HCT116 (cell line): ENCODE measurements around the gene RNASEL. TPM values are rescaled to one million over a fixed set of nuclear protein-coding genes. Genes with fewer than 3 reads are reported as not detected.
A peak's percentile ranks its signal among the peaks of the same experiment; 100 is the strongest.

ENCODE experiments used
- ATAC-seq: fragments of 200-7000 bp; cut with Tn5 transposase; 2 replicates; pipeline ENCODE4 v1.9.1; 2020; ENCODE audit warnings: mild to moderate bottlenecking, moderate library complexity
- BruUV-seq: library from RNA; stranded (reverse); fragments of 400-500 nt; replicated peaks from 2 replicates; lab custom pipeline; 2021; lab: Mats Ljungman, UMichigan
- CTCF ChIA-PET: fragments of 300-600 bp; sonication (Branson Sonifier 250); formaldehyde crosslinking; loops from one replicate; lab custom pipeline; 2021; ENCODE audit warnings: antibody characterized with exemption; lab: Charles Lee
- POLR2A ChIA-PET: fragments of 300-600, 350-600 bp; sonication (Branson Sonifier 250); formaldehyde crosslinking; loops from one replicate; lab custom pipeline; 2021; ENCODE audit warnings: antibody characterized with exemption; lab: Charles Lee
- RAD21 ChIA-PET, 2 experiments: fragments of 300-600 bp; sonication (Branson Sonifier 250); formaldehyde crosslinking; loops; one replicate each; lab custom pipeline; 2023; ENCODE audit warnings: low total read pairs in 2 of 2; ENCODE audit not compliant: uncharacterized antibody in 2 of 2, unreplicated experiment in 2 of 2, low non-redundant PET in 1 of 2; lab: Charles Lee
- DNase-seq: peaks from one replicate; pipeline ENCODE4 v3.0.0-alpha.2; 2010; ENCODE audit warnings: low read depth, low spot score
- H2AFZ ChIP-seq: fragments of 200-600 bp; shearing (Covaris generic), sonication (generic); 2 replicates; pipeline ENCODE4 v1.6.1; 2017; ENCODE audit warnings: low read depth, mixed run types, mixed read lengths, antibody characterized with exemption, low read length; ENCODE audit not compliant: poor library complexity, severe bottlenecking
- H3K27ac ChIP-seq: 2 replicates; pipeline ENCODE4 v1.5.1; 2012; ENCODE audit warnings: low read depth, low read length
- H3K27me3 ChIP-seq: fragments of 200-600 bp; sonication (generic); 2 replicates; pipeline ENCODE4 v1.6.1; 2016; ENCODE audit warnings: mixed run types, low read length, mixed read lengths; ENCODE audit not compliant: insufficient read depth
- H3K36me3 ChIP-seq, 2 experiments: fragments of 200-500 bp in 1 of 2; fragments of 200-600 bp in 1 of 2; sonication (Bioruptor generic) in 1 of 2; sonication (generic) in 1 of 2; 2 replicates each; pipeline versions ENCODE4 v1.5.1 to v1.6.1; 2014 to 2016; ENCODE audit warnings: low read length in 2 of 2, inconsistent platforms in 1 of 2, mixed read lengths in 1 of 2, mixed run types in 1 of 2; ENCODE audit not compliant: insufficient read depth in 2 of 2, control insufficient read depth in 1 of 2
- H3K4me1 ChIP-seq, 2 experiments: fragments of 200-600 bp in 1 of 2; sonication (generic) in 1 of 2; 2 replicates each; pipeline versions ENCODE4 v1.5.1 to v1.6.1; 2012 to 2017; ENCODE audit warnings: low read length in 2 of 2, inconsistent platforms in 1 of 2, mild to moderate bottlenecking in 1 of 2, mixed read lengths in 1 of 2, mixed run types in 1 of 2, moderate library complexity in 1 of 2; ENCODE audit not compliant: insufficient read depth in 2 of 2, control insufficient read depth in 1 of 2
- H3K4me2 ChIP-seq: fragments of 200-600 bp; sonication (generic); 2 replicates; pipeline ENCODE4 v1.6.1; 2017; ENCODE audit warnings: mixed run types, low read length, mixed read lengths
- H3K4me3 ChIP-seq, 2 experiments: fragments of 200-600 bp in 1 of 2; sonication (generic) in 1 of 2; replicated peaks in 1 of 2; 2 replicates each; pipeline ENCODE4 v1.5.1; 2011 to 2016; ENCODE audit warnings: low read length in 2 of 2, control low read depth in 1 of 2, low read depth in 1 of 2, mild to moderate bottlenecking in 1 of 2, mixed read lengths in 1 of 2, mixed run types in 1 of 2
- H3K79me2 ChIP-seq: fragments of 200-600 bp; sonication (generic); 2 replicates; pipeline ENCODE4 v1.6.1; 2017; ENCODE audit warnings: mild to moderate bottlenecking, mixed run types, low read length, moderate library complexity, mixed read lengths; ENCODE audit not compliant: insufficient read depth
- H3K9ac ChIP-seq: fragments of 200-600 bp; sonication (generic); 2 replicates; pipeline ENCODE4 v1.6.1; 2016; ENCODE audit warnings: low read length, mixed read lengths
- H3K9me2 ChIP-seq: fragments of 200-600 bp; sonication (generic), shearing (Covaris generic); 2 replicates; pipeline ENCODE4 v1.6.1; 2017; ENCODE audit warnings: mixed run types, mild to moderate bottlenecking, moderate library complexity; ENCODE audit not compliant: insufficient read depth
- H3K9me3 ChIP-seq, 2 experiments: fragments of 200-500 bp in 1 of 2; fragments of 200-600 bp in 1 of 2; sonication (Bioruptor generic) in 1 of 2; sonication (generic) in 1 of 2; 2 replicates each; pipeline ENCODE4 v1.6.1; 2014 to 2017; ENCODE audit warnings: low read length in 2 of 2, mixed read lengths in 2 of 2, inconsistent platforms in 1 of 2, low read depth in 1 of 2, mild to moderate bottlenecking in 1 of 2, mixed run types in 1 of 2, moderate library complexity in 1 of 2; ENCODE audit not compliant: control insufficient read depth in 1 of 2, insufficient read depth in 1 of 2
- H4K20me1 ChIP-seq: fragments of 200-600 bp; sonication (generic), shearing (Covaris generic); 2 replicates; pipeline ENCODE4 v1.6.1; 2017; ENCODE audit warnings: mixed run types, mild to moderate bottlenecking, moderate library complexity; ENCODE audit not compliant: insufficient read depth
- POLR2AphosphoS5 ChIP-seq: IDR thresholded peaks from 2 replicates; pipeline ENCODE4 v1.6.1; 2011; ENCODE audit warnings: mild to moderate bottlenecking, low read depth, low read length, moderate library complexity
- SP1 ChIP-seq: IDR thresholded peaks from 2 replicates; pipeline ENCODE4 v1.6.1; 2012; ENCODE audit warnings: low read depth
- YY1 ChIP-seq: IDR thresholded peaks from 2 replicates; pipeline ENCODE4 v1.6.1; 2011; ENCODE audit warnings: low read length, low read depth, moderate library complexity, mild to moderate bottlenecking; ENCODE audit not compliant: insufficient replicate concordance; ENCODE audit errors: extremely low read depth
- ZFX ChIP-seq: fragments of 450-650 bp; IDR thresholded peaks from 2 replicates; pipeline ENCODE4 v1.6.1; 2017
- intact Hi-C: fragments of 100-400 bp; cut with micrococcal nuclease; formaldehyde crosslinking; loops from 2 replicates; pipeline ENCODE4 v1.10.0; 2022
- total RNA-seq: library from RNA; stranded (reverse); gene quantifications from one replicate; pipeline ENCODE4 v1.2.1, GENCODE V29; 2021; ENCODE audit not compliant: unreplicated experiment

Gene RNASEL
- total RNA-seq, 1 experiment from 2014 or later = 2.9 TPM

GRCh38 chr1:182617734-182618351, 28.8 kb upstream of the RNASEL start (continued):
- TF ChIP-seq SP1 (peak; percentile 58; the same call in 1 of the 2 replicates), ZFX (no peak), POLR2AphosphoS5 (peak; percentile 53)

- peaks cover 23 to 27% of the 10 kb centered on the region in 2 experiments for H3K4me1 ChIP-seq
- no peaks in the 10 kb centered on the region for H3K79me2 ChIP-seq
- H3K4me3 ChIP-seq = no peak overlapping the region
- intact Hi-C loops = no loop called here
- peak overlapping the region; percentile 87 for H2AFZ ChIP-seq
- no peaks in the 10 kb centered on the region; a peak in 1 of 4 replicates for H3K9me3 ChIP-seq
- TF ChIP-seq YY1 (no peak), SP1 (no peak)
- H3K9ac ChIP-seq = no peak overlapping the region
- H3K36me3 ChIP-seq = no peaks in the 10 kb centered on the region
- DNase-seq (no peak), ATAC-seq (peak; percentile 44)
- no peaks in the 10 kb centered on the region for H3K27me3 ChIP-seq
- H3K9me2 ChIP-seq = no peaks in the 10 kb centered on the region
- H4K20me1 ChIP-seq = no peaks in the 10 kb centered on the region
- RAD21 ChIA-PET = no interaction called here
- H3K4me2 ChIP-seq = peak overlapping the region; percentile 52
- BruUV-seq = no TSS peak
- H3K27ac ChIP-seq = no peak overlapping the region
- CTCF ChIA-PET = interaction anchor here (0.9 to 1.8 kb wide), 4 partner anchors 13 to 103 kb away, joined by 3 to 5 read pairs (median 4); partner anchors contain the start of gene RGS16
- POLR2A ChIA-PET = interaction anchor here (0.7 to 1.7 kb wide), 3 partner anchors 10 to 14 kb away, joined by 3 to 4 read pairs (median 4); partner anchors contain the start of gene RGS16
Observed at GRCh38 chr1:182617014-182617429, 28.0 kb upstream of the RNASEL start.
